GM21367 (cell line): ENCODE results near the gene CCT7.

ENCODE experiments used
- ATAC-seq: cut with Tn5 transposase; IDR thresholded peaks from one replicate; pipeline ENCODE4 v1.9.1; 2021; ENCODE audit not compliant: unreplicated experiment

The CCT7 gene

DNA sequence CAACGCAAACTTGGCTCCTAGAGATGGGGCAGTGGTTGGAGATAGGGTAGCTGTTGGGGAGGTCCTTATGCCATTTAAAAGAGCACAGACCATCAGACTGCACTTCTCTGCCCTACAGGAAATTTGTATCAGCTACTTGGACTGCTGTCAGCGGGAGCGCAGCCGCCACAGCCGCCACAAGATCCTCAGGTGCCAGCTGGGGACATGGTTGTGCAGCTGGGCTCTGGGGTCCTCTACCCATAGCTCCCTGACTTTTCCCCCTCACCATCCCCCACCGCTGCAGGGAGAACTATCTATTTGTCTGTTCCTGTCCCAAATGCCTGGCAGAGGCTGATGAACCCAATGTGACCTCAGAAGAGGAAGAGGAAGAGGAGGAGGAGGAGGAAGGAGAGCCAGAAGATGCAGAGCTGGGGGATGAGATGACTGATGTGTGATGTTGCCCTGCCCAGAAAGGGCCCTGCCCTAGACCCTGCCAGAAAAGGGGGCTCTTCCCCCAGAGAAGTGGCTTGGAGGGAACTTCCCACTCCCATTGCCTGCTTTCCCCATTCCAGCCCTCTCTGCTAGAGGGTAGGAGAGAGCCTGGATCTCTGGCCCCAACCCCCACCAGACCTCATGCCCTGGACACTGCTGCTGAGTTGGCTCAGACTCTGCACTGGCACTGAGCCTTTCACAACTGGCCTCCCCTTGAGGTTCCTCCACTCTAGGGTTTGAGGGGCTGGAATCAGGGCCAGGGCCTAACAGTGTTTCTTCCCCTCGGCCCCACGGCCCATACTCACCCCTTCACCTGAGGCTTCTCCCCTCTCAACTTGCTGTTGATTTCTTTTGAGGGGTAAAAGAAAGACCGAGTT lies 8.4 kb upstream of the CCT7 start:
- no peak for ATAC-seq

DNA sequence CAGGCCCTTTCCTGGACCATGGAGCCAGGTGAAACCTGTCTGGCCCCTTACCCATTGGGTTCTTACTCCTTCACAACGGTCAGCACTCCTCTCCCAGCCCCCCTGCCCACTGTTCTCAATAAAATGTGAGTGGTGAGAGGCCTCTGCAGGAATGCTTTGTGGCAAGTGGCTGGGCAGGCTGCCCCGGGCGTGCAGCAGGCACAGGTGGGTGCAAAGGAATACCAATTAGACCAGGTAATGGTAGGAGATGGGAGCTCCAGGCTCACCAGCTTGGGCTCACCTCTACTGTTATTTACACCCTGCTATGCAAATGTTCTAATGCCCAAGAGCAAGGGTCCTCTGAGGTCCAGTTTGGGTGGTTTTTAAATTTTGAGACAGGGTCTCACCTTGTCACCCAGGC lies 7.0 kb upstream of the CCT7 start:
- ATAC-seq = no peak

GRCh38 chr2:73228631-73229030 lies 5.5 kb upstream of the CCT7 start:
- ATAC-seq = no peak

DNA sequence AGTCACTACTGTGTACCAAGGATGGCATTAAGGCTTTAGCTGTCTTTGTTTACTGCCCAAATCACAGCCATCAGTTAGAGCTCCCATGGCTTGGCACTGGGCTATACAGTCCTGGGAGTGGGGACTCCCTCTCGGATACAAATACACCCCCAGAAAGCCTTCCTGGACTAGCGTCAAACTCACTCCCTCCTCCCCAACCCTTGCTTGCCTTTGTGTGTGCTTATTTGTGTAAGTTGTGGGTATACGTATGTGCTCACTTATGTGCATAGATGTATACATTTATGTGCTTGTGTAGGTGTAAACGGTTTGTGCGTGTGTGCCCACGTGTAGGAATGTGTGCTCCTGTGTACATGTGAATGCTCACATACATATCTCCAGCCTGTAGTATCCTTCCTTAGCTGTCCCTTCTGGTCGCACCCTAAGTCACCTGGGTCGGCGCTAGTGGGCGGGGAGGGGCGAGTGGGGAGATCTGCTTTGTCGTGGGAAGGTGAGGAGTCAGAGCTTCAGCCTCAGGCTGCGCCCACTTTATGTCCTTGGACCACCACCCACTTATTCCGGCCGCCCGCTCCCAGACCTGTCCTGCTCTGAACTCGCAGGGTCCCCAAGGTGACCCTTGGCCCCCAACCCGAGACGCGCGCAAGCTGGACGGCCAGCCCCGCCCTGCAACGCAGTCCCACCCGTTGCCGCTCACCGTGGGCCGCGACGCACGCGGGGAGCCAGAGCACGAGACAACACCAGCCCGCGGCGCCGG lies 1.5 kb upstream of the CCT7 start:
- no peak for ATAC-seq

- ATAC-seq = peak; percentile 88
These were observed 765 bp upstream of the CCT7 start, which contains the start of gene PRADC1 for GRCh38 chr2:73233154-73233931. TSS of gene PRADC1 (minus strand) at chr2:73233239. CDS start at chr2:73233160, 79 bp downstream.

- no peak for ATAC-seq
These were observed 1.4 kb downstream of the CCT7 start for GRCh38 chr2:73235315-73236028.

DNA sequence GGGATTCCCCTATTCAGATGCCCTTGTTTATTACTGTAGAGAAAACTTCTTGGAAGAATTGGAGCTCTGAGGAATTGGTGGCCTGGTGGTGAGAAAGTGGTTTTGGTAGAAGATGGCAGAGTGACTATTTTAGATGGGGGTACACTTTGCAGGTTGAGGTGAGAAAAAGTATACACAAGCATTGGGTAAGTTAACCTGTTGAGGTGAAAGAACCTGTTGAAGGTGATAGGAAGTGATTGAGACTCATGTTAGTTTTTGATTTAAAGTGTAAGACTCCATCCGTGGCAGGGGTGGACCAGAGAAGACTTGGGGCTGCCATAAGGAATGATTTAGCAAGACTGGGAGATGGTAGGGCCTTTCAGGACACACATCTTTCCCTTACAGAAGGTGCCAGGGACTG lies 3.1 kb downstream of the CCT7 start:
- ATAC-seq = no peak

DNA sequence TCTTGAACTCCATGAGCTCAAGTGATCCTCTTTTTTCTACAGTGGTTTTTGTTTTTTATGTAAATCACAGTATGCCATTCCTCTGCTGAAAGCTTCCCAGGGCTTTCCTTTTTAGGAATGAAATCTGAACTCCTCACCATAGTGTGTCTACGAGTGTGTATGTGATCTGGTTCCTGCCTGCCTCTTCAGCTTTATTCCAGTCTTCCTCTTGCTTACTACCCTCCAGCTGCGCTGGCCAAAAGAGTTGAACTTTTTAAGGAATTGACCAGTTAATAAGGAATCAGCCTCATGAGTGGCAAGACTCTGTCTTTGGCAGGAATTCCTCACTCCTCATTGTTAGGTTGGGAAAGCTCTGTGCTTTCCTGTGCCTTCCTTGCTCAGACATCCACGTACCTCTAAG lies 4.0 kb downstream of the CCT7 start:
- no peak for ATAC-seq

DNA sequence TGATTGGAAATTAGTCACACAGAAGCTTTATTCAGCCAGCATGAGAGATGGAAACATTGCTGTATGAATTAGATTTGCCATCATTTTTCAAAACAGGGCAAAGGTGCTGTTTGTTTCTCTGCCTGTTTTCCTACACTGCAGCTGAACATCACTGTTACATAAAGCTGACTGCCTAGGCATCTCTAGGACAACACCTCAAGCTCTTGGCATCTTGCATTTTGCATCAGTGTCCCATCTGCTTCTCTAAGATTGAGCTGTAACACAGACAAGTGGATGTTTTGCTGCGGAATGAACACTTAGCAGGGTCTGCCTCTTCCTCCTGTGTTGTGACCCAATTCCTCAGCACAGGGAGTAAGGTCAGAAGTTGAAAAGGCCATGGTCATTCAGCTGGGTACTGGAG lies 4.9 kb downstream of the CCT7 start:
- no peak for ATAC-seq

DNA sequence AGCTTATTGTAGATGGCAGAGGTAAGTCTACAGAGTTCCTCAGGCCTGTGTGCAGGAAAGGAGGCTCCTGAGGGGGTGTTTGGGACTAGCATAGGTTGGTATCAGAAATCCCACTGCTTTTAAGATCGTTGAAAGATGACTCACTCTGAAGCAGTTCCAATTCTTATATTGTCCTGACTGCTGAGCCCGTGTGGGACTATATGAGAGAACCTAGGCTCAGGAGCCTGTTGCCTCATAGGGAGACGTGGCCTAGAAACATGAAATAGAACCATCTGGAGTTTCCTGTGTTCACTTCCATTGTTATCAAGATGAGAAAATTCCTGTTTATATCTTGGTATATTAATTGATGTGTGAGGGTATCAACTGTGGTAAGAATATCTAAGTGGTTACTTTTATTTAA lies 5.7 kb downstream of the CCT7 start:
- ATAC-seq = no peak

DNA sequence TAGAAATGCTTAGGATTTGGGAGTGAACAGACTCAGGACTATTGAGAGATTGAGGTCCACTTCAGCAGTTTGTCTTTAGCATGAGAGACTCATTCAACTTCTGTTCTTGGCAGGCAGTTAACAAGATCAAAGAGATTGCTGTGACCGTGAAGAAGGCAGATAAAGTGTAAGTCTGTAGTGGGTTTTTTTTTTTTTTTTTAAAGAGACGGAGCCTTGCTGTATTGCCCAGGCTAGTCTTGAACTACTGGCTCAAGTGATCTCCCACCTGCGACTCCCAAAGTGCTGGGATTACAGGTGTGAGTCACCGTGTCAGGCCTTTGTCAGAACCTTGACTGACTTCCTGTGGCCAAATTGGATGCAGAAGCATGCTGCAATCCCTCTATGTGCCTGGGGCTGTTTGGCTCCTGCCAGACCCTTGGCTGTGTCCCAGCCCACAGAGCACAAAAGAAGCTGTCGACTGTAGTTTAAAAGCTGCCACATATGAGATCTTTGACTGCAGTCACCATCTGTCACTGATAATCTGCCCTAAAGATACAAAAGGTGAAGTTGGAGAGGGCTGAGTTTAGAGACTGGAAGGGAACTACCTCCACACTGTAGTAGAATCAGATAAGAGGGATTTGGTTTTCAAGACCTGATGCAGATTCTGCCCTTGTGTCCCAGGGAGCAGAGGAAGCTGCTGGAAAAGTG lies 9.9 kb downstream of the CCT7 start:
- no peak for ATAC-seq

- ATAC-seq = no peak
These were observed 10.5 kb downstream of the CCT7 start for GRCh38 chr2:73244580-73244979.

GRCh38 chr2:73246850-73247249 lies 12.7 kb downstream of the CCT7 start:
- ATAC-seq = no peak

DNA sequence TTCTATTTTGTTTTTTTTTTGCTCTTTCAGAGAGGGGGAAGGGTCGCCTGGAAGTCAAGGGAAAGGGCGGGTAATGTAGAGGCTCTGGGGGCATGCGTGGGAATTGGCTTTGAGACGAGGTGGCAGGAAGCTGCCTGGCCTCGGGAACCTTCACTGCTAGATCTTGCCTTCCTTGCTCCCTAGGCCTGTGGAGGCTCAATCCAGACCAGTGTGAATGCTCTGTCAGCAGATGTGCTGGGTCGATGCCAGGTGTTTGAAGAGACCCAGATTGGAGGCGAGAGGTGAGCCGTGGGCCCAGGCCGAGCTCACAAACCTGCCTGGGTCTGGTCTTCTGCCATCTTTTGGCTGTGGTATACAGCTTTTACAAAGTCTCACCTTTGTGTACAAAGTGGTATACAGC lies 15.5 kb downstream of the CCT7 start:
- no peak for ATAC-seq

- no peak for ATAC-seq
These were observed 17.1 kb downstream of the CCT7 start for GRCh38 chr2:73250872-73251846.

GRCh38 chr2:73252238-73253027 lies 18.3 kb downstream of the CCT7 start:
- ATAC-seq = no peak

DNA sequence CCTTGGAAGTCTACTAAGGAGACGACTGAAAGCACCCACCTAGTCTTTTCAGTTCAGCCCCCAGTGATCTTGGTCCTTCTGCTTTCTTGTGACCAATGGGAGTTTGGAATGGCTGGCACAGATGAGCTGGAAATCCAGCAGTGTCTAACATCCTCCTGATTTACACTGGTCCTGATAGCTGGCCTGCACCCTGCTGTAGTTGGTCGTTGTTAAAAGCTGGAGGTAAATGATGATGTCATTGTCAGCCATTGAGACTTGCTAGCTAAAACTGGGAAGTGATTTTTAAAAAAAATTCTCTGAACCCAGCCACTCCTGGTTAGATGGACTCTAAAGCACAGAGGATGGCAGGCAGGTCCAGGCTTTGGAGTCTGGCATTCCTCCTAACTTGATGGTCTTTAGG lies 19.3 kb downstream of the CCT7 start:
- ATAC-seq = no peak

GRCh38 chr2:73253901-73254300 lies 19.8 kb downstream of the CCT7 start:
- ATAC-seq = no peak
